Nephron progenitor cell (in vitro differentiated cells): ENCODE data around the gene ADGRL3.
"Not testable (repeated sequence)": the region's sequence is repeated elsewhere in the genome, so short reads cannot be mapped to it uniquely, and the experiment has no call there.

Experiments used
- DNase-seq: peaks from one replicate; pipeline ENCODE4 v3.0.0; 2021
- H3K27ac Mint-ChIP-seq: 2 replicates; pipeline ENCODE4 v1.8.0; 2021; ENCODE audit warnings: mild to moderate bottlenecking, moderate library complexity, mixed read lengths
- H3K27me3 Mint-ChIP-seq: 2 replicates; pipeline ENCODE4 v1.8.0; 2021; ENCODE audit warnings: mild to moderate bottlenecking, low read depth, mixed read lengths; ENCODE audit not compliant: poor library complexity
- H3K36me3 Mint-ChIP-seq: 2 replicates; pipeline ENCODE4 v1.8.0; 2021; ENCODE audit warnings: low read depth, mixed read lengths
- H3K4me1 Mint-ChIP-seq: 2 replicates; pipeline ENCODE4 v1.8.0; 2021; ENCODE audit warnings: mixed read lengths
- H3K4me3 Mint-ChIP-seq: 2 replicates; pipeline ENCODE4 v1.8.0; 2021; ENCODE audit warnings: mild to moderate bottlenecking, moderate library complexity, mixed read lengths
- H3K9me3 Mint-ChIP-seq: 2 replicates; pipeline ENCODE4 v1.8.0; 2021; ENCODE audit warnings: mild to moderate bottlenecking, moderate library complexity, mixed read lengths
- CTCF ChIP-seq: fragments of 200-600 bp; sonication (generic); IDR thresholded peaks from 2 replicates; pipeline ENCODE4 v1.5.0; 2021; ENCODE audit warnings: antibody characterized with exemption

Gene ADGRL3

GRCh38 chr4:61985426-61985825, 785.3 kb downstream of the ADGRL3 start:
- no peak overlapping the region for H3K27ac Mint-ChIP-seq
- H3K36me3 Mint-ChIP-seq, result peaks cover under 1% of the 10 kb centered on the region
- TF ChIP-seq CTCF, result no peak
- H3K4me3 Mint-ChIP-seq, result no peak overlapping the region
- no peaks in the 10 kb centered on the region for H3K9me3 Mint-ChIP-seq
- H3K4me1 Mint-ChIP-seq, result peaks cover 10% of the 10 kb centered on the region
- no peak for DNase-seq
- H3K27me3 Mint-ChIP-seq, result no peaks in the 10 kb centered on the region

GRCh38 chr4:61986929-61987328, 786.8 kb downstream of the ADGRL3 start:
- DNase-seq, H3K4me3 Mint-ChIP-seq: not testable (repeated sequence)

DNA sequence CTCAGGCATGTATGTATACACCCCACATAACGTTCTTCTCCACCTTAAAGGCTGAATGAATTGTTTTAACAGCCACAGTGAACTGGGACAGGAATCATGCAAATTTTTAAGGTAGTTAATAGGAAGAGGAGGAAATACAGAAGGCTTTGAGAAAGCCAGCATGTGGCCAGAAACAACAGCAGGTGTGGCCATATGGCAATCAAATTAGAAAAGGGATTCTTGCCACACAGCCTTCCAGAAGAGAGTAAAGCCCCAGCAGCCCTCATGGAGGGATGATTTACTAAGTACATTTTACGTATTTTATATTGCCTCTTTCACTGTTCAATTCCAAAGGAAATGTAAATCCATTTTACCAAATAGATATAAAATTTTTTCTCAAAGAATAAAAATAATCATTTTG, 792.2 kb downstream of the ADGRL3 start:
- no peaks in the 10 kb centered on the region for H3K9me3 Mint-ChIP-seq
- DNase-seq, result no peak
- TF ChIP-seq CTCF, result no peak
- no peak overlapping the region for H3K4me3 Mint-ChIP-seq
- H3K4me1 Mint-ChIP-seq, result peaks cover 8% of the 10 kb centered on the region
- H3K27ac Mint-ChIP-seq, result no peak overlapping the region
- H3K27me3 Mint-ChIP-seq, result peaks cover 4% of the 10 kb centered on the region
- H3K36me3 Mint-ChIP-seq, result no peaks in the 10 kb centered on the region

More at GRCh38 chr4:61986929-61987328, 786.8 kb downstream of the ADGRL3 start:
- H3K27me3 Mint-ChIP-seq, H3K9me3 Mint-ChIP-seq, H3K36me3 Mint-ChIP-seq, H3K27ac Mint-ChIP-seq: not testable (repeated sequence)
- peaks cover 10% of the 10 kb centered on the region for H3K4me1 Mint-ChIP-seq

- no peak overlapping the region for H3K27ac Mint-ChIP-seq
- TF ChIP-seq CTCF, result no peak
- no peaks in the 10 kb centered on the region for H3K9me3 Mint-ChIP-seq
- peaks cover 8% of the 10 kb centered on the region for H3K4me1 Mint-ChIP-seq
- no peaks in the 10 kb centered on the region for H3K36me3 Mint-ChIP-seq
- H3K27me3 Mint-ChIP-seq, result peaks cover 4% of the 10 kb centered on the region
- DNase-seq, result no peak
- H3K4me3 Mint-ChIP-seq, result no peak overlapping the region
Observed at GRCh38 chr4:61994036-61994435, 793.9 kb downstream of the ADGRL3 start.

DNA sequence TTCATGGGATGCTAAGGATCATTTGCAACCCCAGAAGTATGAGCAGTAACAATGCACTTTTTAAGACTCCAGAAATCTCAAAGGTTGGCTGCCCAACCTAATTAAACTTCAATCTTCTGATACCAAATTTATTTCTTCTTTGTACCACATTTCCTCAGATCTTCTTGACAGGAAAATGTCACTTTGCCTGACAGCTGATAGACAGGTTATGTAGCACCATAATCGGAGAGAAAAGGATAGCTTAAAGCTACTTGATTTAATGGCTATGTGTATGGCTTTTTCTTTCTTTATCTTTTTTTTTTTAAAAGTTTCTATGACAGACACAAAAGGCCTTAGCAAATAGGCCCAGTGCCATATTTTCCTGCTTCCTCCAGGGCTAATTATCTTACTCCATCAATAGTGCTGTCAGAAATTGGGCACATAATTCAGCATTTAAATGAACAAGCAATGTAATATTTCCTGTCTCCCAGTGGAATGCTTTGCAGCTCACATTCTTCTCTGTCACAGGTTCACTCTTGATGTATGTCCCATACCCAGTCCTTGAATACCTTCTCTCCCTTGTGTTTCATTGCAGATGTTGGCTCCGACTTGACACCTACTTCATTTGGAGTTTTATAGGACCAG, 795.7 kb downstream of the ADGRL3 start:
- Mint-ChIP-seq H3K27ac (no peak overlapping the region), H3K36me3 (no peaks in the 10 kb centered on the region)

DNA sequence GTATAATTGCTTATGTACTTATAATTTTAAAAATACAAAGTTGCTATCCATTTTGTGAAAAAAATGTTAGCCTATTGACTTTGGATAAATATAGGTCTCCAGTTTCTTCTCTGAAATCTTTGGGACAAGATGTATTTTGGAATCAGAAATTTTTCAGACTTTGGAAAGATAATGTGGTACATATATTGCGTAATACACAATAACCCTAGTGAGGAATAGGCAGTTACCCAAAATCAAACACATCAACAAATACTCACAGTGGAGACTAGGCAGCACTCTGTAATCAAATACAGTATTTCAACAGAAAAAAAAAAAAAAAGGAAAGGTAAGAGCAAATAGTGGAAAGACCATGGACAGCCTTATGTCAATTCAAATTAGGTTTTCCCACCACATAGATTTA, 796.8 kb downstream of the ADGRL3 start:
- Mint-ChIP-seq H3K9me3 (no peaks in the 10 kb centered on the region), H3K4me3 (no peak overlapping the region), H3K27me3 (no peaks in the 10 kb centered on the region), H3K4me1 (peaks cover 12% of the 10 kb centered on the region), H3K36me3 (no peaks in the 10 kb centered on the region), H3K27ac (no peak overlapping the region)
- TF ChIP-seq CTCF, result no peak
- no peak for DNase-seq

More for the DNA sequence above, 795.7 kb downstream of the ADGRL3 start:
- no peaks in the 10 kb centered on the region for H3K9me3 Mint-ChIP-seq
- peaks cover under 1% of the 10 kb centered on the region for H3K27me3 Mint-ChIP-seq
- no peak overlapping the region for H3K4me3 Mint-ChIP-seq
- no peak for TF ChIP-seq CTCF
- DNase-seq, result no peak
- peaks cover 8% of the 10 kb centered on the region for H3K4me1 Mint-ChIP-seq
